ENCODE data around the gene ALPP. TPM values are rescaled to one million over a fixed set of nuclear protein-coding genes. Genes with fewer than 3 reads are reported as not detected.

The ALPP gene
- total and polyA plus RNA-seq, 4 donors: 0.06 to 0.30 (median 0.10) TPM; not detected in 1

DNA sequence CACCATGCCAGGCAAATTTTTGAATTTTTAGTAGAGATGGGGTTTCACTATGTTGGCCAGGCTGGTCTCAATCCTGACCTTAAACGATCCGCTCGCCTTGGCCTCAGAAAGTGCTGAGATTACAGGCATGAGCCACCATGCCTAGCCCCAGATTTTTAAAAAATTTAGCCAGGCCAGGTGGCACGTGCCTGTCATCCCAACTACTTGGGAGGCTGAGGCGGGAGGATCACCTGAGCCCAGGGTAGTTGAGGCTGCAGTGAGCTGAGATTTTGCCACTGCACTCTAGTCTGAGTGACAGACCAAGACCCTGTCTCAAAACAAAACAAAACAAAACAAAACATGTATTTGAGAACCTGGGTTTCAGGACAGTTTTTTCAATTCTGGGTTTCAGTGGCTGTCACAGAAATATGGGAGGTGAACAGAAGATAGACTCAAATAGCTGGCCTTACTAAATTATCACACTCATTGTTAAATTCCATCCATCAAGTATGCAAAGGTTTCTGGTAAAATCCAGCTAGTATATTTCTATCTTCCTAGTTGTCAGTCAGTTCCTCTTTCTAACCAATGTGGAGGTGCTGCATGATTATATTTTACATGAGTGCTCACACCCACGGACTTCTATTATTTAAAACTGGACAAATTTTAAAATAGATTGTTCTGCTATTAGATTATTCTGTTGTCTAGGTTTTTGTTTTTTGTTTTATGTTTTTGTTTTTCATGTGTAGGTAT is 33.5 kb downstream of the ALPP start:
- Histone ChIP-seq H3K36me3 (ENCODE audit: control insufficient read depth, insufficient read depth, low read length) (no peaks in the 10 kb centered on the region), H3K27ac (ENCODE audit: low read depth, low read length) (no peak overlapping the region), H3K9me3 (ENCODE audit: control insufficient read depth, insufficient read depth, low read length) (no peaks in the 10 kb centered on the region), H3K4me3 (ENCODE audit: low read depth, low read length) (no peak overlapping the region), H3K4me1 (ENCODE audit: control insufficient read depth, insufficient read depth, low read length) (peaks cover 3% of the 10 kb centered on the region), H3K27me3 (ENCODE audit: control insufficient read depth, insufficient read depth, low read length) (peaks cover 10% of the 10 kb centered on the region)
- 98% methylated on average over 5 of the region's 6 CpGs for WGBS (ENCODE audit: insufficient coverage)
- no peak for DNase-seq (ENCODE audit: low read depth in 4 of 6, low spot score in 6 of 6)

DNA sequence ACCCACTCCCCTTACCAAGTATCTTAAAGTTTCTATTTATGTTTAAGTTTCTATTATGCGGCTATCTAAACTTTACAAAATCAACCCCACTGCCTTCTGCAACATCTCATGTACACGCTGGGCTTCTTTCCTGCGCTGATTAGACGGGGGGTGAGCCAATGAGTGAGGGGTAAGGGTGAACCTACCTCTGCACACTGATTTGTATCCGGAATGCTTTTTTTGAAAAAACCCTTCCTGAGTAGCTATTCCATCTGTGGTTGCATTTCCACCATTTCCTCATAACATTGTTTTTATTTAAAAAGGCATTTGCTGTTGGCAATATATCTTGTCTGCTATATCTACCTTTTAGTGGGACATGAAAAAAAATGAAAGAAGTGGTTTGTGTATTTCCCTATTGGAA is 34.4 kb downstream of the ALPP start:
- no CpG with 5 or more reads among the region's 5 CpGs for WGBS (ENCODE audit: insufficient coverage)

DNA sequence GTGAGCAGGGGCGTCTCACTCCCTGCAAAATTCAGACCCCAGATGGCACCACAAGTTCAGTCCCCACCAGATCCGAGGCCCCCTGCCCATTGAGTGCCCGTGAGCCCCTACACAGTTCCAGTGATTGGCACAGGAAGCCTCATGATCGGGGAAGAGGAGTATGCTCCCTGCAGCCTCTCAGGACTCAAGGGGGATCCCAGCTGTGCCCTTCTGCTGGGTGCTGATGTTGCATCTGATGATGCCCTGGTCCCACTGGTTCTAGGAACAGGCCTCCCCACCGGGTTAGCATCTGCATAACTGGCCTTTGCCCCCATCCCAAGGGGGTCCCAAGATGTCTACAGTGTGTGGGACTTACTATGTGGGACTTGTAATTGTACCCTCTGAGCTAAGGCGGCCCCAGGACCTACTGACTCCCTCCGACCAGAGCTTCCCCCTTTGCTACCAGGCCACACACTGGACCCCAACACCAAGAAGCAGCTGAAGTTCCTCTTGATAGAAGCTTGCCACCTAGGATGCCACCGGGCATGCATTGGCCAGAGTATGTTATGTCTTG is 36.7 kb downstream of the ALPP start:
- H3K27me3 ChIP-seq (ENCODE audit: control insufficient read depth, insufficient read depth, low read length): peaks cover 41% of the 10 kb centered on the region
- no peak overlapping the region for H3K4me3 ChIP-seq (ENCODE audit: low read depth, low read length)
- H3K27ac ChIP-seq (ENCODE audit: low read depth, low read length): no peak overlapping the region
- peaks cover 21% of the 10 kb centered on the region for H3K4me1 ChIP-seq (ENCODE audit: control insufficient read depth, insufficient read depth, low read length)
- WGBS (ENCODE audit: insufficient coverage): 92% methylated on average over 5 of the region's 8 CpGs
- H3K9me3 ChIP-seq (ENCODE audit: control insufficient read depth, insufficient read depth, low read length): no peaks in the 10 kb centered on the region
- DNase-seq (ENCODE audit: low read depth in 4 of 6, low spot score in 6 of 6): no peak
- H3K36me3 ChIP-seq (ENCODE audit: control insufficient read depth, insufficient read depth, low read length): no peaks in the 10 kb centered on the region

More for the DNA sequence above, 34.4 kb downstream of the ALPP start:
- H3K36me3 ChIP-seq (ENCODE audit: control insufficient read depth, insufficient read depth, low read length): no peaks in the 10 kb centered on the region
- H3K4me3 ChIP-seq (ENCODE audit: low read depth, low read length): no peak overlapping the region
- no peak for DNase-seq (ENCODE audit: low read depth in 4 of 6, low spot score in 6 of 6)
- H3K27ac ChIP-seq (ENCODE audit: low read depth, low read length): no peak overlapping the region
- H3K4me1 ChIP-seq (ENCODE audit: control insufficient read depth, insufficient read depth, low read length): peaks cover 3% of the 10 kb centered on the region
- peaks cover 19% of the 10 kb centered on the region for H3K27me3 ChIP-seq (ENCODE audit: control insufficient read depth, insufficient read depth, low read length)
- H3K9me3 ChIP-seq (ENCODE audit: control insufficient read depth, insufficient read depth, low read length): no peaks in the 10 kb centered on the region

DNA sequence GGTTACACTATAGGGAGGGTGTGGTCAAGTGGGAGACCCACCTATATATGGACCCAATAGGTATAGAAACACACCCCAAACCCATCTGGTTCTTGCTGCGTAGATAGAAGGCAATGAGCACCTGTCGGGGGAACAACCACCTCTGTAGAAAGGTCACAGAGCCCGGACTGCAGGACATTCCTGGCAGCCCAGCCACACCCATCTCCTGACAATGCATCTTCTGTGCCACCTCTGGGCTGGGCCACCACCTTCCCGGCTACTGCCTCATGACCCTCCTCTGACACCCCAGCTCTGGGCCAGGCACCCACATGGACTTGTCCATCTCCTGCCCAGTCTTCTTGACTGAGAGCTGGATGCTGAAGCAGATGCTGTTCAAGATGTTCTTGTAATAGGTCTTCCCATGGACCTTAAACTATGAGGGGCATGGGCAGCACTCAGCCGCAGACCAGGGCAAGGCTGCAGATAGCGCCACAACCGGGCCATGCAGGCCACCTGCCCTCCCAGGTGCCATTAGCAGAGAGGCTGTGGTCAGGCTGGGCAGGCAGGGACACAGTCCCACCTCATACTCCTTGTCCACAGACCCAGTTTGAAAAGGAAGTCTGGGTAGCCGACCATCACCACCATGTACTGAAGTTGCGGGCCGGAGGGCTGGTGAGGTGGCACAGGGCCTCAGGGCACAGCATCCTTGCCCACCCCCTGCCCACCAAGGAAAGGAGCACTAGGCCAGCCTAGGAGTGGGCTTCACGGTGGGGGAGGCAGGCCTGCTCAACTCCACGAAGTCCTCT is 37.4 kb downstream of the ALPP start:
- Histone ChIP-seq H3K27me3 (ENCODE audit: control insufficient read depth, insufficient read depth, low read length) (peaks cover 44% of the 10 kb centered on the region), H3K4me3 (ENCODE audit: low read depth, low read length) (no peak overlapping the region), H3K36me3 (ENCODE audit: control insufficient read depth, insufficient read depth, low read length) (no peaks in the 10 kb centered on the region), H3K9me3 (ENCODE audit: control insufficient read depth, insufficient read depth, low read length) (no peaks in the 10 kb centered on the region), H3K27ac (ENCODE audit: low read depth, low read length) (no peak overlapping the region), H3K4me1 (ENCODE audit: control insufficient read depth, insufficient read depth, low read length) (peaks cover 24% of the 10 kb centered on the region)
- DNase-seq (ENCODE audit: low read depth in 4 of 6, low spot score in 6 of 6): no peak
- WGBS (ENCODE audit: insufficient coverage): 93% methylated on average over 12 of the region's 12 CpGs

DNA sequence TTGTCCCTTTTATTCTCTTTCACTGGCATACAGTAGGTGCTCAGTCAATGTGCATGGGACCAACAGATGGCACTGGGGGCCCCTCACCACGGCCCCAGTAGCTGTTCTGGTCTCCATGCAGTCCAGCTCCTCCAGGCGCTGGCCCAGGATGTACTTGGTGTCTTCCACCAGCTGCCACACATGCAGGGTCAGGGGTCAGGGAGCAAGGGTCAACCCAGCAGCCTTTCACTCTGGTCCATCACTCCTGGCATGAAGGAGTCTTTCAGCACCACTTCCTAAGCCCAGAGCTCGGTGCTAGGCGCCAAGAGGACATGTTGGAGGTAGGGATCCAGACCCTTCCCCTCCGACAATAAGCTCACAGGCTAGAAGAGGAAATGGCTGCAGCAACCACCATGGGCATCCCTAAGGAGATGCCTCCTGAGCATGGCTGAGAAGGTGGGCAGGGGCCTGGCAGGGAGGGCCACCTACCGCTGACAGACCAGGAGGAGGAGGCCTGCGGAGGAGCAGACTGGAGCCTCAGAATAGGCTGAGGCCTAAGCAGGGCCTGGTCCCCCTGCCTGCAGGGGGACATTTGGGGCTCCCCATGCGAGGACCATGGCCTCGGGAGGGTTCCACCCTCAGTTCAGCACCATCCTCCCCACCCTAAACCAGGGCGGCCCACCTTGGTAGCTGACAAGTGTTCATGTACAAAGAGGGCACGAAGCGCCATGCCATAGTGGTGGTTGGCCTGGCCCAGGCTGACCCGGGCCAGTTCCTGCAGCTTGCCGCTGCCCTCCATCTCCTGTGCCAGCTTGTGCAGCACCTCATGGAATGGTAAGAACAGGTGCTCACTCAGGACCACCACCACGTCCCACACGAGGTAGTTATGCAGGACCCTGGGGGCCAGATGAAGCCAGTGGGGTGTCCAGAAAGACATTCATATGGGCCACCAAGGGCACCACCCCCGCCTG is 38.2 kb downstream of the ALPP start:
- Histone ChIP-seq H3K9me3 (ENCODE audit: control insufficient read depth, insufficient read depth, low read length) (no peaks in the 10 kb centered on the region), H3K4me3 (ENCODE audit: low read depth, low read length) (no peak overlapping the region), H3K36me3 (ENCODE audit: control insufficient read depth, insufficient read depth, low read length) (no peaks in the 10 kb centered on the region), H3K4me1 (ENCODE audit: control insufficient read depth, insufficient read depth, low read length) (peaks cover 24% of the 10 kb centered on the region), H3K27me3 (ENCODE audit: control insufficient read depth, insufficient read depth, low read length) (peaks cover 53% of the 10 kb centered on the region), H3K27ac (ENCODE audit: low read depth, low read length) (no peak overlapping the region)
- DNase-seq (ENCODE audit: low read depth in 4 of 6, low spot score in 6 of 6): no peak
- 88% methylated on average over 17 of the region's 17 CpGs for WGBS (ENCODE audit: insufficient coverage)

DNA sequence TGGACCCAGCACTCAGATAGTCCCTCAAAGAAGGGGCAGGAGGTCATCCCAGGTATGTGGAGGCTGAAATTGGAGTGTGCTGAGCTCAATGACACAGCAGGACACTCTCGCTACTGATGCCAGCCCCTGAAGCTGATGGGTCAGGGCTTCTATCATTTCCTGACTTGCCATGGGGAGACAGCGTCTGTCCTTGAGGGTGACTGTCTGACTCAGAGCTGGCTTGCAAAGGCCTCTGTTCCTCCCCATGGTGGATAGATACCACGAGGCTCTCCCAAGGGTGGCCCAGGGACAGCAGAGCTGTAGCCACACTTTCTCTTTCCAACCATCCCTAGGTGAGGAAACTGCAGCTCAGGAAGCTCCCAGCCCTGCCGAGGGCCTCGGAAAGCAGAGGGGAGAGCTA is 38.9 kb downstream of the ALPP start:
- Histone ChIP-seq H3K4me1 (ENCODE audit: control insufficient read depth, insufficient read depth, low read length) (peaks cover 24% of the 10 kb centered on the region), H3K9me3 (ENCODE audit: control insufficient read depth, insufficient read depth, low read length) (no peaks in the 10 kb centered on the region), H3K27ac (ENCODE audit: low read depth, low read length) (no peak overlapping the region), H3K27me3 (ENCODE audit: control insufficient read depth, insufficient read depth, low read length) (peaks cover 60% of the 10 kb centered on the region), H3K4me3 (ENCODE audit: low read depth, low read length) (no peak overlapping the region), H3K36me3 (ENCODE audit: control insufficient read depth, insufficient read depth, low read length) (no peaks in the 10 kb centered on the region)
- DNase-seq (ENCODE audit: low read depth in 4 of 6, low spot score in 6 of 6): no peak
- 80% methylated on average over 5 of the region's 5 CpGs for WGBS (ENCODE audit: insufficient coverage)

DNA sequence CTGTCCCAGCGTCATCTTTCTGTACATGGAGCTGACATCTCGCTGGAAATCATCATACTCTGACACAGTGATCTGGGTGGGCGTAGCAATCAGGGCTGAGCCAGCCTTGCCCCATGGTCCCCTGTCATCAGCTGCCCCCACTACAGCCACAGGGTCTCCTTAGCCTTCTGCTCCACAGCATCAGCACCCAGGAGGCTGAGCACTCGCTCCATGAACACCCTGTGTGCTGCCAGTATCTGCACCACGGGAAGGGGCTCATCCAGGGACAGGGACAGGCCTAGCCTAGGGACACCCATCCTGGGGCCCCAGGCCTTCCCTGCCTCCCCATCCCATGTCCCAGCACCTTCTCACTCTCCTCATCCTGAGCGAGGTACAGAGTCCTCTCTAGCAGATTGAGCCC is 39.5 kb downstream of the ALPP start:
- Histone ChIP-seq H3K9me3 (ENCODE audit: control insufficient read depth, insufficient read depth, low read length) (no peaks in the 10 kb centered on the region), H3K4me3 (ENCODE audit: low read depth, low read length) (no peak overlapping the region), H3K27me3 (ENCODE audit: control insufficient read depth, insufficient read depth, low read length) (peaks cover 57% of the 10 kb centered on the region), H3K27ac (ENCODE audit: low read depth, low read length) (no peak overlapping the region), H3K4me1 (ENCODE audit: control insufficient read depth, insufficient read depth, low read length) (peaks cover 24% of the 10 kb centered on the region), H3K36me3 (ENCODE audit: control insufficient read depth, insufficient read depth, low read length) (no peaks in the 10 kb centered on the region)
- DNase-seq (ENCODE audit: low read depth in 4 of 6, low spot score in 6 of 6): no peak
- WGBS (ENCODE audit: insufficient coverage): 77% methylated on average over 6 of the region's 6 CpGs

DNA sequence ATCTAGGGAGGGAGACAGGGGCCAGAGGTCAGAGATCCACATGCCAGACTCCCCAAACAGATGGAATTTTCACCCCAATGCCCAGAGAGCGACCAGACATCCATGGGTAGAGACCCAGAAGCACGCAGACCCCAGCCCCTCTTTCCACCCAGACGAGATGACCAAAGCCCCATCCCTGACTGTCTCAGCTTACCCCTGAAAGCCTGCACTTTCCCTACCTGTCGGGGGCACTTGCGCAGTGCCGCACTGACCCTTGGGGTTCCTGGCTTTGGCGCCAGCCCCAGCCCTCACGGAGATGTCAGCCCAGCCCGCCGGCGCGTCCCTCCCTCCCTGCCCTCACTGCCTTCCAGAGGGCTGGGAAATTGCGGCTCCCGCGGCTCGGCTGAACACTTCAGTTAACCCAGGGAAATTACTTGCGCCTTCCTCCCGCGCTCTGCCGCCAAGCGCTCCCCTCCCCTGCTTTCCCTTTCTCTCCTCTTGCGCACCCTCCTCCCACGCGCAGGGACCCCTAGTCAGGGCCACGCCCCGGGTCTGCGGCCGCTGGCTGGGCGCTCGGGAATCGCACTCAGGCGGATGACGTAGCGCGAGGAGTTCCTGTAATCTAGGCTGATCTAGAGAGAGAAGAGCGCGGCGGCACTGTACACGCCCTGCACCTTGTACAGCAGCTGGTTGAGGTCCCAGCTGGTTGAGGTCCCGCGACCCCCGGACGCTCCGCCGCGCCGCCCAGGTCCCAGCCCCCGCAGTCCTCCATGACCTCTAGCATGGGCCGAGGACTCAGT is 40.1 kb downstream of the ALPP start:
- H3K36me3 ChIP-seq (ENCODE audit: control insufficient read depth, insufficient read depth, low read length): no peaks in the 10 kb centered on the region
- peaks cover 24% of the 10 kb centered on the region for H3K4me1 ChIP-seq (ENCODE audit: control insufficient read depth, insufficient read depth, low read length)
- peak in 2 of 6 donors; percentile 29 to 59 for DNase-seq (ENCODE audit: low read depth in 4 of 6, low spot score in 6 of 6)
- H3K27ac ChIP-seq (ENCODE audit: low read depth, low read length): no peak overlapping the region
- no peaks in the 10 kb centered on the region for H3K9me3 ChIP-seq (ENCODE audit: control insufficient read depth, insufficient read depth, low read length)
- peaks cover 57% of the 10 kb centered on the region for H3K27me3 ChIP-seq (ENCODE audit: control insufficient read depth, insufficient read depth, low read length)
- H3K4me3 ChIP-seq (ENCODE audit: low read depth, low read length): peak overlapping the region; percentile 26
- WGBS (ENCODE audit: insufficient coverage): 3% methylated on average over 48 of the region's 49 CpGs

All from spinal cord (tissue), 10 donors.